Ovary (tissue), 3 donors: ENCODE measurements around the gene TNS1.

Experiments used
- CTCF ChIP-seq, 3 donors: fragments of 450-650 bp in 2 of 3; fragments of 200-600 bp in 1 of 3; IDR thresholded peaks; one replicate each; pipeline versions ENCODE4 v1.5.1 to v1.8.0; 2016 to 2022; ENCODE audit warnings: antibody characterized with exemption in 3 of 3, mild to moderate bottlenecking in 1 of 3
- EP300 ChIP-seq: sonication (generic); formaldehyde crosslinking; IDR thresholded peaks from one replicate; pipeline ENCODE4 v1.6.1; 2017; ENCODE audit warnings: antibody characterized with exemption
- POLR2A ChIP-seq: fragments of 450-650 bp; IDR thresholded peaks from one replicate; pipeline ENCODE4 v1.6.1; 2017; ENCODE audit warnings: antibody characterized with exemption, mild to moderate bottlenecking, moderate library complexity
- donor health status: DM: no; HTN: no; CAD: no.

DNA sequence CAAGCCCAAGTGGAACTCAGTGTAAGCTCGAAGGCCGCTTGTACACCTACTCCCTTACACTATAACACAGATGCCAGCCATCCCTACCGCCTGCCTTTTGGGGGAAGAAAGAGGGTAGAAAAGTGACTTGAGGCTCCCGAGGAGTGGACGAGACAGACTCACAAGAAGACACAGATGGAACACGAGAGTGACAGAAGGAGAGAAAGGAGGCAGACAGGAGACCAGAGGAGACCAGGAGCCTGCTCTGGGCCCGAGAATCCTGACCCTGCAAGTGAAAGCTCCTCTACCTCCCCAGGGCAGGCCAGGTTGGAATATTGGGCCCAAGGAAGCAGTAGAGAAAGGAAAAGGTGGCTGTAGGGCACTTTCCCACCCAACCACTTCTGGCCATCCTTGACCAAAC is 23.4 kb upstream of the TNS1 start:
- TF ChIP-seq POLR2A (no peak), CTCF (IDR thresholded peaks at IDR 0.05) (no peak), EP300 (no peak)
